CD14-positive monocyte (primary cell): ENCODE data around the gene MORN1. TPM values are rescaled to one million over a fixed set of nuclear protein-coding genes. Genes with fewer than 3 reads are reported as not detected.
"Not testable (repeated sequence)": the region's sequence is repeated elsewhere in the genome, so short reads cannot be mapped to it uniquely, and the experiment has no call there.

Experiments used
- DNase-seq, 3 donors: peaks; one replicate each; pipeline ENCODE4 v3.0.0-alpha.2; 2011 to 2022
- H2AFZ ChIP-seq: 2 replicates; pipeline ENCODE4 v1.6.0; 2012; ENCODE audit warnings: mild to moderate bottlenecking, low read depth, low read length, inconsistent platforms; ENCODE audit not compliant: insufficient read depth, poor library complexity, severe bottlenecking
- H3K27ac ChIP-seq, 2 donors: 1 replicate in 1 of 2; 2 replicates in 1 of 2; pipeline ENCODE4 v1.5.1; 2012 to 2013; ENCODE audit warnings: low read length in 2 of 2, control low read depth in 1 of 2, inconsistent platforms in 1 of 2, low read depth in 1 of 2, mild to moderate bottlenecking in 1 of 2
- H3K27me3 ChIP-seq, 2 donors: one replicate each; pipeline versions ENCODE4 v1.6.0 to v1.6.1; 2011 to 2013; ENCODE audit warnings: low read length in 2 of 2; ENCODE audit not compliant: control insufficient read depth in 2 of 2, insufficient read depth in 2 of 2
- H3K36me3 ChIP-seq, 2 donors: replicated peaks in 1 of 2; 1 replicate in 1 of 2; 2 replicates in 1 of 2; pipeline versions ENCODE4 v1.5.1 to v1.6.1; 2012 to 2013; ENCODE audit warnings: low read length in 2 of 2, control low read depth in 1 of 2, inconsistent platforms in 1 of 2, mild to moderate bottlenecking in 1 of 2; ENCODE audit not compliant: insufficient read depth in 2 of 2, control insufficient read depth in 1 of 2
- H3K4me1 ChIP-seq, 2 donors: 1 replicate in 1 of 2; 2 replicates in 1 of 2; pipeline versions ENCODE4 v1.5.1 to v1.6.1; 2012 to 2013; ENCODE audit warnings: low read length in 2 of 2, control low read depth in 1 of 2, inconsistent platforms in 1 of 2, mild to moderate bottlenecking in 1 of 2, moderate library complexity in 1 of 2; ENCODE audit not compliant: insufficient read depth in 2 of 2, control insufficient read depth in 1 of 2
- H3K4me2 ChIP-seq: replicated peaks from 2 replicates; pipeline ENCODE3; 2012; ENCODE audit warnings: low read length, moderate library complexity, mild to moderate bottlenecking; ENCODE audit not compliant: poor library complexity, severe bottlenecking; ENCODE audit errors: extremely low read depth
- H3K4me3 ChIP-seq, 3 experiments: fragments of 200-600 bp in 1 of 3; sonication (generic) in 1 of 3; replicated peaks in 1 of 3; 1 replicate in 2 of 3; 2 replicates in 1 of 3; pipeline ENCODE4 v1.5.1; 2011 to 2013; ENCODE audit warnings: low read length in 3 of 3, mild to moderate bottlenecking in 3 of 3, control low read depth in 2 of 3, low read depth in 2 of 3, inconsistent platforms in 1 of 3, moderate library complexity in 1 of 3
- H3K79me2 ChIP-seq: 2 replicates; pipeline ENCODE4 v1.6.0; 2012; ENCODE audit warnings: mild to moderate bottlenecking, control low read depth, inconsistent platforms, low read length, moderate library complexity; ENCODE audit not compliant: insufficient read depth
- H3K9ac ChIP-seq: 2 replicates; pipeline ENCODE4 v1.6.0; 2017; ENCODE audit warnings: low read length, mild to moderate bottlenecking; ENCODE audit not compliant: insufficient read depth, poor library complexity, severe bottlenecking
- H3K9me3 ChIP-seq, 2 donors: replicated peaks in 1 of 2; 1 replicate in 1 of 2; 2 replicates in 1 of 2; pipeline versions ENCODE4 v1.5.1 to v1.6.1; 2012 to 2013; ENCODE audit warnings: low read length in 2 of 2, control low read depth in 1 of 2; ENCODE audit not compliant: control insufficient read depth in 1 of 2, insufficient read depth in 1 of 2
- H4K20me1 ChIP-seq: 2 replicates; pipeline ENCODE4 v1.6.0; 2012; ENCODE audit warnings: mild to moderate bottlenecking, low read length, control low read depth, moderate library complexity; ENCODE audit not compliant: insufficient read depth
- H3K27ac Mint-ChIP-seq, 7 donors: one replicate each; pipeline ENCODE4 v1.8.0; 2020; ENCODE audit warnings: mild to moderate bottlenecking in 7 of 7, mixed read lengths in 7 of 7, moderate library complexity in 6 of 7, inconsistent platforms in 2 of 7
- H3K27me3 Mint-ChIP-seq, 3 donors: one replicate each; pipeline ENCODE4 v1.8.0; 2021 to 2022; ENCODE audit warnings: low read depth in 3 of 3, mild to moderate bottlenecking in 3 of 3, mixed read lengths in 3 of 3, moderate library complexity in 3 of 3, inconsistent platforms in 1 of 3
- H3K36me3 Mint-ChIP-seq, 2 donors: one replicate each; pipeline ENCODE4 v1.8.0; 2020; ENCODE audit warnings: mixed read lengths in 2 of 2, inconsistent platforms in 1 of 2, mild to moderate bottlenecking in 1 of 2
- H3K4me1 Mint-ChIP-seq: one replicate; pipeline ENCODE4 v1.8.0; 2020; ENCODE audit warnings: mild to moderate bottlenecking, mixed read lengths
- H3K4me3 Mint-ChIP-seq, 2 donors: one replicate each; pipeline ENCODE4 v1.8.0; 2020; ENCODE audit warnings: mild to moderate bottlenecking in 2 of 2, mixed read lengths in 2 of 2, moderate library complexity in 1 of 2
- H3K9me3 Mint-ChIP-seq, 7 donors: one replicate each; pipeline ENCODE4 v1.8.0; 2020 to 2022; ENCODE audit warnings: mixed read lengths in 7 of 7, mild to moderate bottlenecking in 6 of 7, moderate library complexity in 6 of 7, inconsistent platforms in 2 of 7
- CTCF ChIP-seq: fragments of 200-600 bp; IDR thresholded peaks from one replicate; pipeline ENCODE4 v1.8.0; 2022; ENCODE audit warnings: antibody characterized with exemption, mild to moderate bottlenecking
- WGBS: methylation state at CpG from one replicate; pipeline ENCODE4 v1.1.5; 2013; ENCODE audit warnings: missing lambda C conversion rate; ENCODE audit not compliant: insufficient coverage; 5-methylcytosine and 5-hydroxymethylcytosine counted together
- intact Hi-C, 2 donors: fragments of 100-400 bp; cut with micrococcal nuclease; formaldehyde crosslinking; loops; one replicate each; pipeline versions ENCODE4 v1.15.0 to v1.15.1; 2023
- polyA plus RNA-seq, 3 donors: library from polyadenylated mRNA; depleted of rRNA in 1 of 3; unstranded in 2 of 3; stranded (reverse) in 1 of 3; fragments of 300-500 nt in 2 of 3; fragments of >200 nt in 1 of 3; fragmentation: Illumina TruSeq in 2 of 3; gene quantifications; 1 replicate in 2 of 3; 2 replicates in 1 of 3; pipeline ENCODE4 v1.2.3, GENCODE V29; 2012 to 2021

Gene MORN1
- polyA plus RNA-seq, 3 donors = 1.5 to 3.0 (median 1.7) TPM

GRCh38 chr1:2327841-2328240 is 63.5 kb downstream of the MORN1 start:
- Histone ChIP-seq H3K9me3 (peaks cover 9 to 17% of the 10 kb centered on the region in 2 donors), H4K20me1 (no peaks in the 10 kb centered on the region), H3K79me2 (no peaks in the 10 kb centered on the region), H3K4me2 (no peak overlapping the region), H3K27ac (no peak overlapping the region), H3K4me1 (no peaks in the 10 kb centered on the region), H3K9ac (no peak overlapping the region), H2AFZ (no peak overlapping the region), H3K4me3 (no peak overlapping the region), H3K27me3 (no peaks in the 10 kb centered on the region), H3K36me3 (no peaks in the 10 kb centered on the region)
- Mint-ChIP-seq H3K4me3 (no peak overlapping the region), H3K9me3 (peaks cover 6 to 16% (median 10%) of the 10 kb centered on the region in 7 donors), H3K36me3 (peaks cover 0 to 3% of the 10 kb centered on the region in 2 donors), H3K27ac (no peak overlapping the region), H3K4me1 (no peaks in the 10 kb centered on the region), H3K27me3 (peaks cover 2 to 12% (median 5%) of the 10 kb centered on the region in 3 donors)
- over 99% methylated on average over 15 of the region's 22 CpGs for WGBS
- DNase-seq = no peak
- TF ChIP-seq CTCF = no peak
- intact Hi-C loops = loop anchor here in 1 of 2 donors (5.0 kb wide), 1 partner anchor 44 kb away; no protein-coding TSS in a partner anchor

- H3K4me1 ChIP-seq, H3K27me3 ChIP-seq, H3K36me3 ChIP-seq, H4K20me1 ChIP-seq, H3K4me3 ChIP-seq, H3K4me2 ChIP-seq, H3K36me3 Mint-ChIP-seq, H3K27ac ChIP-seq, DNase-seq, H3K4me1 Mint-ChIP-seq, H2AFZ ChIP-seq, H3K4me3 Mint-ChIP-seq, H3K79me2 ChIP-seq, H3K9ac ChIP-seq: not testable (repeated sequence)
- H3K9me3 ChIP-seq = peaks cover 9 to 17% of the 10 kb centered on the region in 2 donors
- Mint-ChIP-seq H3K27me3 (peaks cover 2 to 13% (median 11%) of the 10 kb centered on the region in 3 donors), H3K9me3 (peaks cover 6 to 16% (median 10%) of the 10 kb centered on the region in 7 donors), H3K27ac (peak overlapping the region in 1 of 7 donors; percentile 2)
- 100% methylated on average over 2 of the region's 2 CpGs for WGBS
- intact Hi-C loops = loop anchor here in 1 of 2 donors (5.0 kb wide), 1 partner anchor 45 kb away; no protein-coding TSS in a partner anchor
Measured at GRCh38 chr1:2327162-2327561, 64.2 kb downstream of the MORN1 start.
